Measurements from ENCODE around the gene ABCB6.

- no peak for TF ChIP-seq FOXA1 (IDR thresholded peaks at IDR 0.05)
- no peak for TF ChIP-seq TARDBP (IDR thresholded peaks at IDR 0.05)
- TF ChIP-seq BHLHE40 (IDR thresholded peaks at IDR 0.05; ENCODE audit: borderline replicate concordance): no peak
Measured at GRCh38 chr2:219213026-219213415, 5.7 kb downstream of the ABCB6 start.

Measured in HEK293T (cell line).